Ovary (tissue), 3 donors: ENCODE results near the gene TCF12.

Experiments used
- CTCF ChIP-seq, 3 donors: fragments of 450-650 bp in 2 of 3; fragments of 200-600 bp in 1 of 3; IDR thresholded peaks; one replicate each; pipeline versions ENCODE4 v1.5.1 to v1.8.0; 2016 to 2022; ENCODE audit warnings: antibody characterized with exemption in 3 of 3, mild to moderate bottlenecking in 1 of 3
- POLR2A ChIP-seq: fragments of 450-650 bp; IDR thresholded peaks from one replicate; pipeline ENCODE4 v1.6.1; 2017; ENCODE audit warnings: antibody characterized with exemption, mild to moderate bottlenecking, moderate library complexity
- donor health status: DM: no; HTN: no; CAD: no.

GRCh38 chr15:57122080-57122840 is 203.8 kb downstream of the TCF12 start:
- no peak for TF ChIP-seq POLR2A
- no peak for TF ChIP-seq CTCF (IDR thresholded peaks at IDR 0.05)
